Endothelial cell (in vitro differentiated cells): ENCODE measurements around the gene KCTD2. TPM values are rescaled to one million over a fixed set of nuclear protein-coding genes. Genes with fewer than 3 reads are reported as not detected.

Source experiments
- DNase-seq: peaks from one replicate; pipeline ENCODE4 v3.0.0; 2021; ENCODE audit warnings: low spot score
- H3K27ac Mint-ChIP-seq: one replicate; pipeline ENCODE4 v1.8.0; 2021; ENCODE audit warnings: mixed read lengths, inconsistent platforms; ENCODE audit not compliant: unreplicated experiment
- H3K27me3 Mint-ChIP-seq: one replicate; pipeline ENCODE4 v1.8.0; 2021; ENCODE audit warnings: mild to moderate bottlenecking, moderate library complexity, mixed read lengths, inconsistent platforms; ENCODE audit not compliant: unreplicated experiment
- H3K36me3 Mint-ChIP-seq: one replicate; pipeline ENCODE4 v1.8.0; 2021; ENCODE audit warnings: mild to moderate bottlenecking, low read depth, mixed read lengths, inconsistent platforms; ENCODE audit not compliant: unreplicated experiment
- H3K4me1 Mint-ChIP-seq: one replicate; pipeline ENCODE4 v1.8.0; 2021; ENCODE audit warnings: mild to moderate bottlenecking, mixed read lengths, inconsistent platforms; ENCODE audit not compliant: unreplicated experiment
- H3K4me3 Mint-ChIP-seq: one replicate; pipeline ENCODE4 v1.8.0; 2021; ENCODE audit warnings: mild to moderate bottlenecking, mixed read lengths, inconsistent platforms; ENCODE audit not compliant: unreplicated experiment
- H3K9me3 Mint-ChIP-seq: one replicate; pipeline ENCODE4 v1.8.0; 2021; ENCODE audit warnings: mixed read lengths, inconsistent platforms; ENCODE audit not compliant: unreplicated experiment
- total RNA-seq: library from RNA; stranded (reverse); fragmentation: NEBNext Ultra II Directional; extraction: Animal tissue kit (Norgen Biotek cat#: 25700); gene quantifications from one replicate; pipeline ENCODE4 v1.2.1, GENCODE V29; 2021; ENCODE audit not compliant: unreplicated experiment
- TF ChIP-seq, protein P1 (sequence below): fragments of 200-600 bp; sonication (generic); IDR thresholded peaks from one replicate; pipeline ENCODE4 v1.5.0; 2021; ENCODE audit warnings: antibody characterized with exemption; ENCODE audit not compliant: unreplicated experiment

Gene KCTD2
- total RNA-seq, 1 donor from 2014 or later = 33.5 TPM

DNA sequence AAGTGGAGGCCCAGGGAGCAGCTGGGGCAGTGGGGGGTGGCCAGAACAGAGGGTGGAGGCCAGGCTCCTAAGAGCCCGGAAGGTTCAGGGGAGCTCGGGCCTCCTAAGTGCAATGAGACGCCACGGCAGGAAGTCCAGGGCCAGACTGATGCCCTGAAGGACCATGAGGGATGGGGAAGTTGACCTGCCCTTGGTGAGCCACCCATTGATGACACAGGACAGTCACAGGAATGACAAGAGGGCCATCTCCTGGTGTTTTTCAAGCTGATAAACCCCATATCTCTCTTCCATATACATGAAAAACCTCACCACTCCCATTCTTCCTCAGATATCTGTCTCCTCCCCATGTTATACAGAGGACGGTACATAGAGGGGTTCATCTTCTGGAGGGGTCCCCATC is 40.4 kb upstream of the KCTD2 start:
- Mint-ChIP-seq H3K36me3 (peaks cover 21% of the 10 kb centered on the region), H3K27ac (no peak overlapping the region), H3K9me3 (no peaks in the 10 kb centered on the region), H3K4me3 (no peak overlapping the region), H3K27me3 (peaks cover 5% of the 10 kb centered on the region), H3K4me1 (peaks cover 8% of the 10 kb centered on the region)
- TF ChIP-seq, protein P1, sequence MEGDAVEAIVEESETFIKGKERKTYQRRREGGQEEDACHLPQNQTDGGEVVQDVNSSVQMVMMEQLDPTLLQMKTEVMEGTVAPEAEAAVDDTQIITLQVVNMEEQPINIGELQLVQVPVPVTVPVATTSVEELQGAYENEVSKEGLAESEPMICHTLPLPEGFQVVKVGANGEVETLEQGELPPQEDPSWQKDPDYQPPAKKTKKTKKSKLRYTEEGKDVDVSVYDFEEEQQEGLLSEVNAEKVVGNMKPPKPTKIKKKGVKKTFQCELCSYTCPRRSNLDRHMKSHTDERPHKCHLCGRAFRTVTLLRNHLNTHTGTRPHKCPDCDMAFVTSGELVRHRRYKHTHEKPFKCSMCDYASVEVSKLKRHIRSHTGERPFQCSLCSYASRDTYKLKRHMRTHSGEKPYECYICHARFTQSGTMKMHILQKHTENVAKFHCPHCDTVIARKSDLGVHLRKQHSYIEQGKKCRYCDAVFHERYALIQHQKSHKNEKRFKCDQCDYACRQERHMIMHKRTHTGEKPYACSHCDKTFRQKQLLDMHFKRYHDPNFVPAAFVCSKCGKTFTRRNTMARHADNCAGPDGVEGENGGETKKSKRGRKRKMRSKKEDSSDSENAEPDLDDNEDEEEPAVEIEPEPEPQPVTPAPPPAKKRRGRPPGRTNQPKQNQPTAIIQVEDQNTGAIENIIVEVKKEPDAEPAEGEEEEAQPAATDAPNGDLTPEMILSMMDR = no peak
- no peak for DNase-seq

DNA sequence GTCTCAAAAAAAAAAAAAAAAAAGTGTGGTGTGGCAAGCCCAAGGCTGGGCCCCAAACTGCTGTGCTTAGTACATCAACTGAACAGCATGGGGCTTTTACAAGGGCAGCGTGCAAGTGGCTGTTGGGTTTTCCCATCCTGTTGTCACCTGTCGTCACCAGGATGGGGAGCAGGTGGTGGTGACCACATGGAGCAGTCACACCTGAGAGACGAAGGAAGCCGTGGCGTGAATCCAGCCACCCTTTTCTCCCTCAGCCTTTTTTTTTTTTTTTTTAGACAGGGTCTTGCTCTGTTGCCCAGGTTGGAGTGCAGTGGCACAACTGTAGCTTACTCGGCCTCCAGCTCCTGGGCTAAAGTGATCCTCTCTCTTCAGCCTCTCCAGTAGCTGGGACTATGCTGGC is 38.7 kb upstream of the KCTD2 start:
- no peak for DNase-seq
- peaks cover 6% of the 10 kb centered on the region for H3K27me3 Mint-ChIP-seq
- no peak overlapping the region for H3K27ac Mint-ChIP-seq
- no peak overlapping the region for H3K4me3 Mint-ChIP-seq
- peaks cover 16% of the 10 kb centered on the region for H3K4me1 Mint-ChIP-seq
- TF ChIP-seq, protein P1 = no peak
- no peaks in the 10 kb centered on the region for H3K9me3 Mint-ChIP-seq
- peaks cover 19% of the 10 kb centered on the region for H3K36me3 Mint-ChIP-seq

DNA sequence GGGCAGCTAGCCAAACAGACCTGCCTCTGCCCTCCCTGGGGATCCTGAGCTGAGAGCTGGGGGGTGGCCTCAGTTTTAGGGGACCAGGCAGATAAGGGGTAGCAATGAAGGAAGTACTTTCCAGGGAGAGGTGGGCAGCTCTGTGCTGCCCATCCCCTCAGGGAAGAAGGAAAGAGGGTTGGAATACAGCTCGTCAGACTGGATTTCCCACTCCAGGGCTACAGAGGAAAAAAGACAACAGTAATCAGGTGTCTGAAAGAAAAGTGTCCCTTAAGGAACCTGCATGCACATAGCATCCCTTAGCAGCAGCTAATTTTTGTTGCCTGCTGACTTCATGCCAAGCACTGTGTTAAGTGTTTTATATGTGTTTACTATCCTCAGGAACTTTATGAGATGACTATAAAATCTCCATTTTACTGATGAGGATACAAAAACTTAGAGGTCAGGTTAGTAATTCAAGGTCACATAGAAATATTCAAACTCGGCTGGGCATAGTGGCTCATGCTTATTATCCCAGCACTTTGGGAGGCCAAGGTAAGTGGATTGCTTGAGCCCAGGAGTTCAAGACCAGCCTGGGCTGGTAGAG is 37.8 kb upstream of the KCTD2 start:
- no peak overlapping the region for H3K27ac Mint-ChIP-seq
- TF ChIP-seq, protein P1 = no peak
- peaks cover 22% of the 10 kb centered on the region for H3K4me1 Mint-ChIP-seq
- no peak for DNase-seq
- peaks cover 16% of the 10 kb centered on the region for H3K36me3 Mint-ChIP-seq
- no peak overlapping the region for H3K4me3 Mint-ChIP-seq
- H3K27me3 Mint-ChIP-seq = peaks cover 6% of the 10 kb centered on the region
- no peaks in the 10 kb centered on the region for H3K9me3 Mint-ChIP-seq

DNA sequence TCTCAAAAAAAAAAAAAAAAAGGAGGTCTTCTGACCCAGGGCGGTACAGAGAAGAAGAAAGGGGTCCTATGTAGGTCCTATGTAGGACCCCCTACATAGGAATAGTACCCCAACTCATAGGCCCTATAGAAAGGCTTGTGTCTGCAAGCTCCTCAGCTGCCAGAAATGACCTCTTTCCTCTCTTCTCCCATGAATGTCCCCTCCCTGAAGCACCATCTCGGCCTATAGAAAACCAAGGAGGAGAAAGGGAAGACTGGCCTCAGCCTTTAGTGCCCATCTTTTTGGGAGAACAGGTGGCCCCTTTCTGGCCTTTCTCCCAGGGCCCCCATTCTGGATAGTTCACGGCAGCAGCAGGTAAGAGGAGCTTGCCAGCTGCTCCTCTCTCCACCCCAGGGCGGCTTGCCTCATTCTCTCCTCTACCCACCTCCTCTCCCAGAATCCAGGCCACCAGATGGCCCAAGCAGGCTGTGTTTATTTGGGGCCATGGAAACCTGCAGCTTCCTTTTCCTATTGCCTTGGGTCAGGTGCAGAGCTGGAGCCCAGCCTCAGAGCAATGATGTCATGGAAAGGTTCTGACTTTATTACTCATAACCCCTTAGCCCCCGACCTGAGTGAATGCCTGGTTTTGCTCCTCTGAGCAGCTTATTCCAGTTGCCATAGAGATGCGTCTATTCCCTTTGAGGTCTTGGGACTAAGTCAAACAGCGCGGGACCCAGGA is 36.2 kb upstream of the KCTD2 start:
- Mint-ChIP-seq H3K27me3 (peaks cover 6% of the 10 kb centered on the region), H3K9me3 (no peaks in the 10 kb centered on the region), H3K4me1 (peaks cover 22% of the 10 kb centered on the region), H3K36me3 (peaks cover 7% of the 10 kb centered on the region), H3K4me3 (peak overlapping the region; percentile 18), H3K27ac (peak overlapping the region; percentile 97)
- TF ChIP-seq, protein P1 = no peak
- peak; percentile 66 for DNase-seq
